ENCODE measurements around the gene PLK5.
"Not testable (repeated sequence)": the region's sequence is repeated elsewhere in the genome, so short reads cannot be mapped to it uniquely, and the experiment has no call there.

Gene PLK5, protein sequence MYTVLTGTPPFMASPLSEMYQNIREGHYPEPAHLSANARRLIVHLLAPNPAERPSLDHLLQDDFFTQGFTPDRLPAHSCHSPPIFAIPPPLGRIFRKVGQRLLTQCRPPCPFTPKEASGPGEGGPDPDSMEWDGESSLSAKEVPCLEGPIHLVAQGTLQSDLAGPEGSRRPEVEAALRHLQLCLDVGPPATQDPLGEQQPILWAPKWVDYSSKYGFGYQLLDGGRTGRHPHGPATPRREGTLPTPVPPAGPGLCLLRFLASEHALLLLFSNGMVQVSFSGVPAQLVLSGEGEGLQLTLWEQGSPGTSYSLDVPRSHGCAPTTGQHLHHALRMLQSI

DNA sequence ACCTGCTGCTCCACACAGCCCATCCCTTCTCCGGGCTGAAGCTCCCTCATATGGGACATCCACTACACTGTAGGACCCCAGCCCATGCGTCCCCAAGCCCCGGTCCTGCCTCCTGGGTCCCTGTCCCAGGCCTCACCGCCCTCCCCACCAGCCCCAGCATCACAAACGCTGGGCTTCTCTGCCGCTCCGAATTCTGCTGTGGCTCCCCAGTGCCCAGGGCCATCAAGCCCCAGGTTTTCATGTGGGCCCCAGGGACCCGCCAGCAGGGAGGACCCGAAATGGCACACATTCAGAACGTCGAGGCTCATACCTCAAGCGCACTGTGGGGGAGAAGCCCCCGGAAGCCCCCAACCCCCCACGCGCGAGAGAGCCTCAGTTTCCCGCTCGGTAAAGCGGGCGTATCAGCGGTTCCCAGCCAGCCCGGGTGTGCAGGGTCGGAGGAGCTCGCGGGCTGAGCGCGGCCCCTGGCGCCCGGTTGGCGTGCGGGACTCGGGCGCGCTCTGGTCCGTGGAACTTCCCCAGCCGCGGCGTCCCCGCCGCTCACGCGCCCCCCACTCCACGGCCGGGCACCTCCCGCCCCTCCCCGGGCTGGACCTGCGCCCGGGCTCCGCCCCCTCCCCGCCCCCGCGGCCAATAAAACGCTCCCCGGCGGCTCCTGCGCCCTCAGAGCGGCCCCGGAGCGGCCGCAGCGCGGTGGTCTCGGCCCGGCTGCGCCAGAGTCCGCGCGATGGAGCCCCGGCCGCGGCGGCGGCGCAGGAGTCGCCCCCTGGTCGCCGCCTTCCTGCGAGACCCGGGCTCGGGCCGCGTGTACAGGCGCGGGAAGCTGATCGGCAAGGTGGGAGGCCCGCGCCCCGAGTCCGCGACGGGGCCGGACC, at the start of gene PLK5:
Gene PLK5 (plus strand): TSS at position 666 of the 875 bp plus-strand sequence. CDS start 2,920 bp downstream, outside the sequence.
- TF ChIP-seq, protein P1, sequence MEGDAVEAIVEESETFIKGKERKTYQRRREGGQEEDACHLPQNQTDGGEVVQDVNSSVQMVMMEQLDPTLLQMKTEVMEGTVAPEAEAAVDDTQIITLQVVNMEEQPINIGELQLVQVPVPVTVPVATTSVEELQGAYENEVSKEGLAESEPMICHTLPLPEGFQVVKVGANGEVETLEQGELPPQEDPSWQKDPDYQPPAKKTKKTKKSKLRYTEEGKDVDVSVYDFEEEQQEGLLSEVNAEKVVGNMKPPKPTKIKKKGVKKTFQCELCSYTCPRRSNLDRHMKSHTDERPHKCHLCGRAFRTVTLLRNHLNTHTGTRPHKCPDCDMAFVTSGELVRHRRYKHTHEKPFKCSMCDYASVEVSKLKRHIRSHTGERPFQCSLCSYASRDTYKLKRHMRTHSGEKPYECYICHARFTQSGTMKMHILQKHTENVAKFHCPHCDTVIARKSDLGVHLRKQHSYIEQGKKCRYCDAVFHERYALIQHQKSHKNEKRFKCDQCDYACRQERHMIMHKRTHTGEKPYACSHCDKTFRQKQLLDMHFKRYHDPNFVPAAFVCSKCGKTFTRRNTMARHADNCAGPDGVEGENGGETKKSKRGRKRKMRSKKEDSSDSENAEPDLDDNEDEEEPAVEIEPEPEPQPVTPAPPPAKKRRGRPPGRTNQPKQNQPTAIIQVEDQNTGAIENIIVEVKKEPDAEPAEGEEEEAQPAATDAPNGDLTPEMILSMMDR (IDR thresholded peaks at IDR 0.05; ENCODE audit: unreplicated experiment in 3 of 3): no peak
- Mint-ChIP-seq H3K27ac (no peak within 1 kb of the TSS), H3K27me3 (ENCODE audit: low read depth) (peaks cover 48% of the 10 kb centered on the region), H3K9me3 (no peaks in the 10 kb centered on the region), H3K4me3 (peak within 1 kb of the TSS; percentile 66 to 83 (median 81)), H3K36me3 (ENCODE audit: low read depth) (no peaks in the 10 kb centered on the region), H3K4me1 (peaks cover 12% of the 10 kb centered on the region)

- peaks cover 57% of the 10 kb centered on the region for H3K27me3 Mint-ChIP-seq (ENCODE audit: low read depth)
- H3K27ac Mint-ChIP-seq: no peak overlapping the region
- TF ChIP-seq, protein P1 (IDR thresholded peaks at IDR 0.05; ENCODE audit: unreplicated experiment in 3 of 3): no peak
- no peaks in the 10 kb centered on the region for H3K36me3 Mint-ChIP-seq (ENCODE audit: low read depth)
- peaks cover 11% of the 10 kb centered on the region for H3K4me1 Mint-ChIP-seq
- H3K4me3 Mint-ChIP-seq: no peak overlapping the region
- H3K9me3 Mint-ChIP-seq: no peaks in the 10 kb centered on the region
Measured at GRCh38 chr19:1474765-1475351, 49.0 kb upstream of the PLK5 start.

GRCh38 chr19:1475751-1476437, 48.0 kb upstream of the PLK5 start:
- Mint-ChIP-seq H3K9me3 (no peaks in the 10 kb centered on the region), H3K27me3 (ENCODE audit: low read depth) (peaks cover 47% of the 10 kb centered on the region), H3K4me3 (peak overlapping the region in 1 of 3 experiments; percentile 19), H3K4me1 (peaks cover 11% of the 10 kb centered on the region), H3K36me3 (ENCODE audit: low read depth) (no peaks in the 10 kb centered on the region), H3K27ac (no peak overlapping the region)
- TF ChIP-seq, protein P1 (IDR thresholded peaks at IDR 0.05; ENCODE audit: unreplicated experiment in 3 of 3): no peak

DNA sequence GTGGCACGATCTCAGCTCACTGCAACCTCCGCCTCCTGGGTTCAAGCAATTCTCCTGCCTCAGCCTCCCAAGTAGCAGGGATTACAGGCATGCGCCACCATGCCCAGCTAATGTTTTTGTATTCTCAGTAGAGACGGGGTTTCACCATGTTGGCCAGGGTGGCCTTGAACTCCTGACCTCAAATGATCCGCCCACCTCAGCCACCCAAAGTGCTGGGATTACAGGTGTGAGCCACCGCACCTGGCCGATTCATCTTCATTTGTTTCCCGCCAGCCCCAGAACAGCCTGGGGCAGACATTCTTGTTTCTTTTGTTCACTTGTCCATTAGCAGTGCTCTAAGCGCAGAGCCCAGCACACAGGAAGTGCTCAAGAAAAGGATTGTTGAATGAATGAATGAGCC, 46.8 kb upstream of the PLK5 start:
- not testable (repeated sequence) for H3K9me3 Mint-ChIP-seq; H3K36me3 Mint-ChIP-seq (ENCODE audit: low read depth); H3K27ac Mint-ChIP-seq
- Mint-ChIP-seq H3K4me3 (peak overlapping the region; percentile 56 to 77 (median 73)), H3K4me1 (peaks cover 11% of the 10 kb centered on the region), H3K27me3 (ENCODE audit: low read depth) (peaks cover 35% of the 10 kb centered on the region)

GRCh38 chr19:1478934-1479707, 44.8 kb upstream of the PLK5 start, which contains the start of gene C19orf25:
TSS of gene C19orf25 (minus strand) at chr19:1479215. CDS start at chr19:1478903, 312 bp downstream.
- peak within 1 kb of the TSS; percentile 91 to 95 (median 94) for H3K27ac Mint-ChIP-seq
- no peaks in the 10 kb centered on the region for H3K9me3 Mint-ChIP-seq
- peaks cover 15% of the 10 kb centered on the region for H3K27me3 Mint-ChIP-seq (ENCODE audit: low read depth)
- TF ChIP-seq, protein P1 (IDR thresholded peaks at IDR 0.05; ENCODE audit: unreplicated experiment in 3 of 3): no peak
- peak within 1 kb of the TSS; percentile 93 to 99 (median 98) for H3K4me3 Mint-ChIP-seq
- no peaks in the 10 kb centered on the region for H3K36me3 Mint-ChIP-seq (ENCODE audit: low read depth)
- peaks cover 6% of the 10 kb centered on the region for H3K4me1 Mint-ChIP-seq
